HL-60 (cell line): ENCODE results near the gene KSR2.

ENCODE experiments used
- DNase-seq, 2 experiments: peaks; one replicate each; pipeline ENCODE4 v3.0.0-alpha.2; 2010 to 2020; ENCODE audit warnings: low read depth in 1 of 2, low spot score in 1 of 2
- H3K27ac ChIP-seq: fragments of 250-450 bp; sonication (Bioruptor Pico); replicated peaks from 2 replicates; pipeline ENCODE4 v1.5.1; 2020; ENCODE audit warnings: mild to moderate bottlenecking, moderate library complexity
- H3K27me3 ChIP-seq: fragments of 250-450 bp; sonication (Bioruptor Pico); 2 replicates; pipeline ENCODE4 v1.5.1; 2021; ENCODE audit warnings: mild to moderate bottlenecking, moderate library complexity; ENCODE audit not compliant: insufficient read depth, poor library complexity, severe bottlenecking
- H3K4me3 ChIP-seq: replicated peaks from 2 replicates; pipeline ENCODE4 v1.5.1; 2011; ENCODE audit warnings: mild to moderate bottlenecking, control low read depth, low read length; ENCODE audit not compliant: insufficient read depth
- CTCF ChIP-seq: IDR thresholded peaks from one replicate; pipeline ENCODE4 v1.5.1; 2011; ENCODE audit warnings: low read length, control low read depth, inconsistent platforms; ENCODE audit not compliant: insufficient read depth
- GABPA ChIP-seq: IDR thresholded peaks from 2 replicates; pipeline ENCODE4 v1.6.1; 2012; ENCODE audit warnings: low read depth
- POLR2AphosphoS5 ChIP-seq: IDR thresholded peaks from 2 replicates; pipeline ENCODE4 v1.6.1; 2012; ENCODE audit warnings: low read depth
- REST ChIP-seq: IDR thresholded peaks from 2 replicates; pipeline ENCODE4 v1.6.1; 2012; ENCODE audit warnings: low read depth; ENCODE audit not compliant: insufficient replicate concordance
- SPI1 ChIP-seq: IDR thresholded peaks from 2 replicates; pipeline ENCODE4 v1.6.1; 2012; ENCODE audit warnings: low read depth, mild to moderate bottlenecking, borderline replicate concordance

Gene KSR2

GRCh38 chr12:117580015-117580717, 388.6 kb downstream of the KSR2 start:
- Histone ChIP-seq H3K27ac (no peak overlapping the region), H3K4me3 (no peak overlapping the region)
- TF ChIP-seq CTCF (no peak), REST (no peak), GABPA (no peak), POLR2AphosphoS5 (no peak), SPI1 (no peak)

GRCh38 chr12:117577122-117577657, 391.6 kb downstream of the KSR2 start:
- H3K27ac ChIP-seq, result no peak overlapping the region
- H3K27me3 ChIP-seq, result no peaks in the 10 kb centered on the region
- DNase-seq, result no peak
- TF ChIP-seq CTCF (no peak), POLR2AphosphoS5 (no peak), GABPA (no peak), REST (no peak), SPI1 (no peak)
- no peak overlapping the region for H3K4me3 ChIP-seq

More at GRCh38 chr12:117580015-117580717, 388.6 kb downstream of the KSR2 start:
- DNase-seq, result no peak
- H3K27me3 ChIP-seq, result no peaks in the 10 kb centered on the region

GRCh38 chr12:117576053-117576452, 392.7 kb downstream of the KSR2 start:
- no peak overlapping the region for H3K4me3 ChIP-seq
- TF ChIP-seq SPI1 (no peak), REST (no peak), POLR2AphosphoS5 (no peak), GABPA (no peak), CTCF (no peak)
- DNase-seq, result no peak
- H3K27me3 ChIP-seq, result no peaks in the 10 kb centered on the region
- H3K27ac ChIP-seq, result no peak overlapping the region
